ENCODE results near the gene ZYX.

DNA sequence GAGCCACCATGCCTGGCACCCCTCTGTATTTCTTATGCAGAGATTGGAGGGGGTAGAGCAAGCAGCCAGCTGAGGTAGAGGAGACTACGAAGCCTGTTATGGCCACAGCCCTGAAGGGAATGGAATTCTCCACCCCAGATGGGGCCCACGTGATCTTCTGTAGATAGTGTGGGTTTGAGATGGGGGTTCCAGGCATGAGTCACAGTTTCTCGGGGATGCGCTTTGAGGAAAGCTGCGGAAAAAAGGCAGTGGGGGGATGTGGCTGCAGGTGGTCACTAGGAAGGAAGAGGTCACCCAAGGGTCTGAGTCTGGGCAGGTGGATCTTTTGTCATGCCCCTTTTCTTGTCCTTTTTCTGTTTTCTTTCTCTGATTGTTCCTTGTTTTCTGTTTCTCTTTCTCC is 30.1 kb upstream of the ZYX start:
- TF ChIP-seq, protein P1, sequence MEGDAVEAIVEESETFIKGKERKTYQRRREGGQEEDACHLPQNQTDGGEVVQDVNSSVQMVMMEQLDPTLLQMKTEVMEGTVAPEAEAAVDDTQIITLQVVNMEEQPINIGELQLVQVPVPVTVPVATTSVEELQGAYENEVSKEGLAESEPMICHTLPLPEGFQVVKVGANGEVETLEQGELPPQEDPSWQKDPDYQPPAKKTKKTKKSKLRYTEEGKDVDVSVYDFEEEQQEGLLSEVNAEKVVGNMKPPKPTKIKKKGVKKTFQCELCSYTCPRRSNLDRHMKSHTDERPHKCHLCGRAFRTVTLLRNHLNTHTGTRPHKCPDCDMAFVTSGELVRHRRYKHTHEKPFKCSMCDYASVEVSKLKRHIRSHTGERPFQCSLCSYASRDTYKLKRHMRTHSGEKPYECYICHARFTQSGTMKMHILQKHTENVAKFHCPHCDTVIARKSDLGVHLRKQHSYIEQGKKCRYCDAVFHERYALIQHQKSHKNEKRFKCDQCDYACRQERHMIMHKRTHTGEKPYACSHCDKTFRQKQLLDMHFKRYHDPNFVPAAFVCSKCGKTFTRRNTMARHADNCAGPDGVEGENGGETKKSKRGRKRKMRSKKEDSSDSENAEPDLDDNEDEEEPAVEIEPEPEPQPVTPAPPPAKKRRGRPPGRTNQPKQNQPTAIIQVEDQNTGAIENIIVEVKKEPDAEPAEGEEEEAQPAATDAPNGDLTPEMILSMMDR (IDR thresholded peaks at IDR 0.05), result no peak
- TF ChIP-seq POLR2AphosphoS5 (IDR thresholded peaks at IDR 0.05) (no peak), POLR2A (IDR thresholded peaks at IDR 0.05) (no peak), EP300 (IDR thresholded peaks at IDR 0.05) (no peak)
